Activated CD4-positive, CD25-positive, alpha-beta regulatory T cell treated with anti-CD3 and anti-CD28 coated beads, Interleukin-2, amount 50 U/mL, for 24 hours (primary cell): ENCODE results near the gene GMDS.
A peak's percentile ranks its signal among the peaks of the same experiment; 100 is the strongest.

Experiments used
- ATAC-seq, 2 donors: fragments of 150-1000 bp; cut with Tn5 transposase; one replicate each; pipeline ENCODE4 v1.10.0; 2021; ENCODE audit warnings: mild to moderate bottlenecking in 1 of 2, moderate library complexity in 1 of 2

The GMDS gene

GRCh38 chr6:1890071-1890470 is 355.3 kb downstream of the GMDS start:
- peak in 1 of 2 donors; percentile 48 for ATAC-seq

GRCh38 chr6:1885576-1886011 is 359.8 kb downstream of the GMDS start:
- no peak for ATAC-seq

GRCh38 chr6:1884313-1884712 is 361.1 kb downstream of the GMDS start:
- ATAC-seq, result no peak

GRCh38 chr6:1878330-1878729 is 367.1 kb downstream of the GMDS start:
- no peak for ATAC-seq

GRCh38 chr6:1873781-1874180 is 371.6 kb downstream of the GMDS start:
- ATAC-seq, result no peak

GRCh38 chr6:1872649-1873131 is 372.7 kb downstream of the GMDS start:
- ATAC-seq, result no peak

- ATAC-seq, result no peak
These were observed 373.6 kb downstream of the GMDS start for GRCh38 chr6:1871724-1872315.

- no peak for ATAC-seq
These were observed 374.5 kb downstream of the GMDS start for GRCh38 chr6:1870932-1871331.

- no peak for ATAC-seq
These were observed 375.2 kb downstream of the GMDS start for GRCh38 chr6:1870251-1870650.

- no peak for ATAC-seq
These were observed 375.6 kb downstream of the GMDS start for GRCh38 chr6:1869769-1870168.

GRCh38 chr6:1869308-1869707 is 376.1 kb downstream of the GMDS start:
- ATAC-seq, result no peak

- no peak for ATAC-seq
These were observed 376.7 kb downstream of the GMDS start for GRCh38 chr6:1868561-1869261.

- no peak for ATAC-seq
These were observed 378.2 kb downstream of the GMDS start for GRCh38 chr6:1867197-1867596.

- no peak for ATAC-seq
These were observed 379.8 kb downstream of the GMDS start for GRCh38 chr6:1865585-1865984.

GRCh38 chr6:1864496-1864895 is 380.9 kb downstream of the GMDS start:
- ATAC-seq, result no peak

- ATAC-seq, result no peak
These were observed 383.0 kb downstream of the GMDS start for GRCh38 chr6:1862411-1862810.

- no peak for ATAC-seq
These were observed 384.6 kb downstream of the GMDS start for GRCh38 chr6:1860756-1861348.

GRCh38 chr6:1858859-1859258 is 386.5 kb downstream of the GMDS start:
- ATAC-seq, result no peak

GRCh38 chr6:1858196-1858595 is 387.2 kb downstream of the GMDS start:
- no peak for ATAC-seq

- no peak for ATAC-seq
These were observed 389.0 kb downstream of the GMDS start for GRCh38 chr6:1856381-1856780.

GRCh38 chr6:1855890-1856289 is 389.5 kb downstream of the GMDS start:
- no peak for ATAC-seq

GRCh38 chr6:1854296-1854695 is 391.1 kb downstream of the GMDS start:
- ATAC-seq, result no peak

GRCh38 chr6:1853761-1854160 is 391.6 kb downstream of the GMDS start:
- no peak for ATAC-seq
